Measurements from ENCODE around the gene FBLN2. TPM values are rescaled to one million over a fixed set of nuclear protein-coding genes. Genes with fewer than 3 reads are reported as not detected.

Gene FBLN2
- polyA plus RNA-seq, 1 experiment: 15.5 TPM

DNA sequence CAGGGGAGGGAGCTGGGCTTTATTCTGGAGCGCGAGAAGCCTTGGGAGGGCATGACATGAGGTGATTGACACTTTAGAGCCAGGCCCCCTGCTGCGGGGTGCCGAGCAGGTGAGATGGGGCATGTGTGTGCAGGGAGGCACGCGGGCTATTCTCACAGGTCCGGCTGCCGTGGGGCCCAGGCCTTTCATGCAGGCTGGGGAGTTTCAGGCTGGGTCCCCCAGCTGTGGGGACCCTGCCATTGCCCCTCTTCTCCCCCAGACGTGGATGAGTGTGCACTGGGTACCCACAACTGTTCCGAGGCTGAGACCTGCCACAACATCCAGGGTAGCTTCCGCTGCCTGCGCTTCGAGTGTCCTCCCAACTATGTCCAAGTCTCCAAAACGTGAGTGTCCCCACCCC, 87.3 kb downstream of the FBLN2 start:
- peaks cover 4% of the 10 kb centered on the region for H3K27me3 ChIP-seq (ENCODE audit: control insufficient read depth, insufficient read depth, low read length)
- DNase-seq (ENCODE audit: low read depth, low spot score): no peak
- H3K27ac ChIP-seq (ENCODE audit: low read depth, low read length): no peak overlapping the region
- H3K4me3 ChIP-seq (ENCODE audit: low read depth, low read length): no peak overlapping the region
- CTCF ChIA-PET: interaction anchor here (1.2 to 5.3 kb wide), 2 partner anchors 13 to 140 kb away, joined by 3 to 26 read pairs; no protein-coding TSS in a partner anchor
- POLR2A ChIA-PET: no interaction called here
- no peaks in the 10 kb centered on the region for H3K9me3 ChIP-seq (ENCODE audit: control insufficient read depth, insufficient read depth, low read length)
- TF ChIP-seq, protein P1, sequence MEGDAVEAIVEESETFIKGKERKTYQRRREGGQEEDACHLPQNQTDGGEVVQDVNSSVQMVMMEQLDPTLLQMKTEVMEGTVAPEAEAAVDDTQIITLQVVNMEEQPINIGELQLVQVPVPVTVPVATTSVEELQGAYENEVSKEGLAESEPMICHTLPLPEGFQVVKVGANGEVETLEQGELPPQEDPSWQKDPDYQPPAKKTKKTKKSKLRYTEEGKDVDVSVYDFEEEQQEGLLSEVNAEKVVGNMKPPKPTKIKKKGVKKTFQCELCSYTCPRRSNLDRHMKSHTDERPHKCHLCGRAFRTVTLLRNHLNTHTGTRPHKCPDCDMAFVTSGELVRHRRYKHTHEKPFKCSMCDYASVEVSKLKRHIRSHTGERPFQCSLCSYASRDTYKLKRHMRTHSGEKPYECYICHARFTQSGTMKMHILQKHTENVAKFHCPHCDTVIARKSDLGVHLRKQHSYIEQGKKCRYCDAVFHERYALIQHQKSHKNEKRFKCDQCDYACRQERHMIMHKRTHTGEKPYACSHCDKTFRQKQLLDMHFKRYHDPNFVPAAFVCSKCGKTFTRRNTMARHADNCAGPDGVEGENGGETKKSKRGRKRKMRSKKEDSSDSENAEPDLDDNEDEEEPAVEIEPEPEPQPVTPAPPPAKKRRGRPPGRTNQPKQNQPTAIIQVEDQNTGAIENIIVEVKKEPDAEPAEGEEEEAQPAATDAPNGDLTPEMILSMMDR (IDR thresholded peaks at IDR 0.05; ENCODE audit: low read depth, low read length): no peak

DNA sequence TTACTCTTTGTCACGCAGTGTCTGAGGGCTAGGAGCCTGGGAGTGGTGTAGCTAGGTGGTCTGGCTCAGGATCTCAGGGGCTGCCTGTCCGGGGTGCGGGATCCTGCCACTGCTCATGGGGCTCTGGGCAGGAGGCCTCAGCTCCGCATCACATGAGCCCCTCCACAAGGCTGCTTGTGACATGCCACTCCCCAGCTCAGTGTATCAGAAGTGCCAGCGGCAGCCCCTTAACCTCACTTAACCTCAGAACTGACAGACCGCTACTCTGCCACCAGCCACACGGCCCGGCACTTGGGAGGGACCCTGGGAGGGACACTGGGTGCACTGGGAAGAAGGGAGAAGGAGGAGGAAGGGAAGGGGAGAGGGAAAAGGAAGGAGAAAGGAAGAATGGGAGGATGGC, 87.9 kb downstream of the FBLN2 start:
- ChIA-PET POLR2A (no interaction called here), CTCF (interaction anchor here (1.2 to 5.3 kb wide), 2 partner anchors 12 to 140 kb away, joined by 3 to 26 read pairs; no protein-coding TSS in a partner anchor)
- H3K9me3 ChIP-seq (ENCODE audit: control insufficient read depth, insufficient read depth, low read length): no peaks in the 10 kb centered on the region

DNA sequence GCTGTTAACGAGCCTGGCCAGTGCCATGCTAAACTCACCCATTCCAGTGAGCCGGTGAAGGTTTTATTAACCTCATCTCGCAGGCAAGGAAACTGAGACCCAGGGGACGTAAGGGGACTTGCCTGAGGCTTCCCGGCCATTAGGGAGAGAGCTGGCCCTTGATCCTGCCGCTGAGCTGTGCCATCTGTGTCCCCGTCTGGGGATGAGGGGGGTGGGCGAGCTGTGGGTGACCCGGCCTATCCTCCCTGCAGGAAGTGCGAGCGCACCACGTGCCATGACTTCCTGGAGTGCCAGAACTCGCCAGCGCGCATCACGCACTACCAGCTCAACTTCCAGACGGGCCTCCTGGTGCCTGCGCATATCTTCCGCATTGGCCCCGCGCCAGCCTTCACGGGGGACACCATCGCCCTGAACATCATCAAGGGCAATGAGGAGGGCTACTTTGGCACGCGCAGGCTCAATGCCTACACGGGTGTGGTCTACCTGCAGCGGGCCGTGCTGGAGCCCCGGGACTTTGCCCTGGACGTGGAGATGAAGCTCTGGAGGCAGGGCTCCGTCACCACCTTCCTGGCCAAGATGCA, 88.5 kb downstream of the FBLN2 start:
- no peak for DNase-seq (ENCODE audit: low read depth, low spot score)
- H3K4me3 ChIP-seq (ENCODE audit: low read depth, low read length): no peak overlapping the region
- H3K27me3 ChIP-seq (ENCODE audit: control insufficient read depth, insufficient read depth, low read length): peaks cover 4% of the 10 kb centered on the region
- ChIA-PET POLR2A (no interaction called here), CTCF (interaction anchor here (1.2 to 5.3 kb wide), 2 partner anchors 11 to 141 kb away, joined by 3 to 26 read pairs; no protein-coding TSS in a partner anchor)
- TF ChIP-seq, protein P1 (IDR thresholded peaks at IDR 0.05; ENCODE audit: low read depth, low read length): no peak
- H3K9me3 ChIP-seq (ENCODE audit: control insufficient read depth, insufficient read depth, low read length): no peaks in the 10 kb centered on the region
- H3K27ac ChIP-seq (ENCODE audit: low read depth, low read length): no peak overlapping the region

More for the DNA sequence above, 87.9 kb downstream of the FBLN2 start:
- Histone ChIP-seq H3K27ac (ENCODE audit: low read depth, low read length) (no peak overlapping the region), H3K4me3 (ENCODE audit: low read depth, low read length) (no peak overlapping the region), H3K27me3 (ENCODE audit: control insufficient read depth, insufficient read depth, low read length) (peaks cover 4% of the 10 kb centered on the region)
- no peak for DNase-seq (ENCODE audit: low read depth, low spot score)
- TF ChIP-seq, protein P1 (IDR thresholded peaks at IDR 0.05; ENCODE audit: low read depth, low read length): no peak

DNA sequence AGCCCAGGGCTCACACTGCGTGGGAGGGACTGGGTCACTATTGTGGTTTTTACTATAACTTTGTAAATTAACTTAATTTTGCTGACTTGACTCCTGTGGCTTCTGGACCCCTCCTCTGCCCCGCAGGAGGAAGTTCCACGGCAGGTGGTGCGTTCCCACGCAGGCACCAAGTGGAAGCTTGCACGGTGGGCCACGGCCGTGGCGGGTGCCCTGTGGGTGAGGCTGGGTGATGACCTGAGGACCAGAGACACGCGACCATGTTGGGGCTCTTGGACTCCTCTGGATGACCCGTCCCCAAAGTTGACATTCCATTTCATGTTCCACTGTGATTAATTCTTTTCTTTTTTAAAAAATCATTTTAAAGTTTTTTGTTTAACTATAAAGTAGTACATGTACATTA, 89.0 kb downstream of the FBLN2 start:
- ChIA-PET CTCF (interaction anchor here (5.3 kb wide), 1 partner anchor 11 kb away, joined by 26 read pairs; no protein-coding TSS in a partner anchor), POLR2A (no interaction called here)
- H3K4me3 ChIP-seq (ENCODE audit: low read depth, low read length): no peak overlapping the region
- no peak for DNase-seq (ENCODE audit: low read depth, low spot score)
- peaks cover 4% of the 10 kb centered on the region for H3K27me3 ChIP-seq (ENCODE audit: control insufficient read depth, insufficient read depth, low read length)
- no peaks in the 10 kb centered on the region for H3K9me3 ChIP-seq (ENCODE audit: control insufficient read depth, insufficient read depth, low read length)
- no peak overlapping the region for H3K27ac ChIP-seq (ENCODE audit: low read depth, low read length)
- TF ChIP-seq, protein P1 (IDR thresholded peaks at IDR 0.05; ENCODE audit: low read depth, low read length): no peak

DNA sequence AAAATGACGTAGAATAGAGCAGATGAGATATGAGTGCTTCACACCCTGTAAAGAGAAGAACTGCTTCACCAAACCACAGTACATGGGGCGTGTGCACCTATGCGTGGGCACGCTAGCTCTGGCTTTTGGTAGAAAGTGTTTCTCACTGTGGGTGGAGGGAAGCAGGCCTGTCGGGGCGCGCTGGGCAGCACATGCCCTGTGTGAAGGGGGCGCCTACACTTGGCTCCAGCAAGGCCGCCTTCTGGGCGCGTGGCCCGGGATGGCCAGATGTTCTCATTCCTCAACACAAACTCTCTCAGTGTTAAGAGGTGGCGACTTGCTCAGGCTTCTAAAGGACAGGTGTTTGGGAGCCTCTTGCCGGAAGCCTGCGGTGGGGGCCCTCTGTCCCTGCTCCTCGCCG, 90.0 kb downstream of the FBLN2 start:
- H3K9me3 ChIP-seq (ENCODE audit: control insufficient read depth, insufficient read depth, low read length): no peaks in the 10 kb centered on the region
- TF ChIP-seq, protein P1 (IDR thresholded peaks at IDR 0.05; ENCODE audit: low read depth, low read length): no peak
- no peak for DNase-seq (ENCODE audit: low read depth, low spot score)
- ChIA-PET CTCF (interaction anchor here (0.6 to 1.2 kb wide), 2 partner anchors 84 to 547 kb away, joined by 3 read pairs; no protein-coding TSS in a partner anchor), POLR2A (no interaction called here)
- H3K27ac ChIP-seq (ENCODE audit: low read depth, low read length): no peak overlapping the region
- H3K4me3 ChIP-seq (ENCODE audit: low read depth, low read length): no peak overlapping the region
- peaks cover 4% of the 10 kb centered on the region for H3K27me3 ChIP-seq (ENCODE audit: control insufficient read depth, insufficient read depth, low read length)

All from AG04450 (cell line).